ENCODE results near the gene SOCS4.

SOCS4 gene

GRCh38 chr14:55000381-55000780, 26.7 kb upstream of the SOCS4 start:
- no peak overlapping the region for H2AK5ac ChIP-seq (ENCODE audit: low read depth, low read length)
- peaks cover 13 to 91% of the 10 kb centered on the region in 2 donors for H3K36me3 ChIP-seq (replicated peaks in 1 of 2; ENCODE audit: control insufficient read depth in 2 of 2, insufficient read depth in 2 of 2, low read length in 2 of 2)
- no peak overlapping the region for H4K8ac ChIP-seq (ENCODE audit: low read depth, low read length)
- H3K4me2 ChIP-seq (ENCODE audit: insufficient read depth, low read length, poor library complexity, severe bottlenecking), result no peak overlapping the region
- no peak overlapping the region for H3K4me3 ChIP-seq (ENCODE audit: low read length in 2 of 2)
- no peak for DNase-seq (ENCODE audit: low spot score)
- H2BK5ac ChIP-seq (ENCODE audit: low read length), result no peak overlapping the region
- H3K18ac ChIP-seq (ENCODE audit: low read length), result no peak overlapping the region
- H3K9me3 ChIP-seq (replicated peaks in 1 of 2; ENCODE audit: control insufficient read depth in 2 of 2, insufficient read depth in 1 of 2, low read depth in 1 of 2, low read length in 2 of 2), result no peaks in the 10 kb centered on the region
- no peak overlapping the region for H2BK15ac ChIP-seq (ENCODE audit: low read length)
- H3K27me3 ChIP-seq (ENCODE audit: control insufficient read depth in 3 of 3, insufficient read depth in 3 of 3, low read depth in 1 of 3, low read length in 3 of 3), result no peaks in the 10 kb centered on the region
- no peak overlapping the region for H3K14ac ChIP-seq (ENCODE audit: low read length)
- H3K27ac ChIP-seq (replicated peaks; ENCODE audit: low read length), result no peak overlapping the region
- no CpG with 5 or more reads among the region's 3 CpGs for WGBS, 2 donors (ENCODE audit: extremely low coverage in 2 of 2, insufficient read length in 2 of 2, insufficient replicate concordance in 1 of 2)
- H3K4ac ChIP-seq (ENCODE audit: low read length), result no peak overlapping the region
- H2BK120ac ChIP-seq (ENCODE audit: low read depth, low read length), result no peak overlapping the region
- no peaks in the 10 kb centered on the region for H3K4me1 ChIP-seq (ENCODE audit: control insufficient read depth in 2 of 2, insufficient read depth in 1 of 2, low read depth in 1 of 2, low read length in 2 of 2)
- no peak overlapping the region for H2AFZ ChIP-seq (ENCODE audit: low read length)
- H3K23ac ChIP-seq (ENCODE audit: low read depth, low read length, poor library complexity), result no peak overlapping the region
- H4K91ac ChIP-seq (ENCODE audit: low read depth, low read length, poor library complexity), result no peak overlapping the region
- H3K9ac ChIP-seq (ENCODE audit: low read depth, low read length, poor library complexity), result no peak overlapping the region
- H2BK12ac ChIP-seq (ENCODE audit: low read length), result no peak overlapping the region
- H3K79me1 ChIP-seq (ENCODE audit: low read depth, low read length), result no peaks in the 10 kb centered on the region

DNA sequence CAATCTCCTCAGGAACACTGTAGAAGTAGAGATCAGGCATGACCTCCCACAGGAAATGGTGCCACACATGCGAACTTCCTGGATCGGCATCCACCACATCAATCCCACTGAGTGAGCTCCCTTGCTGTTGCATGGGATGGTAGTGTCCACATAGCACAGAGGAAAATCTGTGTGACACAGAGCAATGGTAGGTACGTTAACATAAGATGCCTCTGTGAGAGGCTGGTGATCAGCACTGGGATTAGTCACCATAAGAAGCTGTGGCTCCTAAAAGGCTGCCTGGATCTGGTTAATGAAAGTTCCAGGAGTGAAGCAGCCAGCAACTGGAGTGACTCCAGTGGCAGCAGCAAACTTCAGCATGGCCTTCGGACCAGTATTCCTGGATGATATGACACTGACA, 22.0 kb upstream of the SOCS4 start:
- Histone ChIP-seq H4K8ac (ENCODE audit: low read depth, low read length) (no peak overlapping the region), H3K14ac (ENCODE audit: low read length) (no peak overlapping the region), H3K4me2 (ENCODE audit: insufficient read depth, low read length, poor library complexity, severe bottlenecking) (no peak overlapping the region), H3K9me3 (replicated peaks in 1 of 2; ENCODE audit: control insufficient read depth in 2 of 2, insufficient read depth in 1 of 2, low read depth in 1 of 2, low read length in 2 of 2) (no peaks in the 10 kb centered on the region), H2BK15ac (ENCODE audit: low read length) (no peak overlapping the region), H2AK5ac (ENCODE audit: low read depth, low read length) (no peak overlapping the region), H3K23ac (ENCODE audit: low read depth, low read length, poor library complexity) (no peak overlapping the region), H2BK12ac (ENCODE audit: low read length) (no peak overlapping the region), H3K18ac (ENCODE audit: low read length) (no peak overlapping the region), H3K9ac (ENCODE audit: low read depth, low read length, poor library complexity) (no peak overlapping the region), H2BK120ac (ENCODE audit: low read depth, low read length) (no peak overlapping the region), H3K27me3 (ENCODE audit: control insufficient read depth in 3 of 3, insufficient read depth in 3 of 3, low read depth in 1 of 3, low read length in 3 of 3) (no peaks in the 10 kb centered on the region), H3K79me1 (ENCODE audit: low read depth, low read length) (no peaks in the 10 kb centered on the region), H2BK5ac (ENCODE audit: low read length) (no peak overlapping the region), H3K4ac (ENCODE audit: low read length) (no peak overlapping the region), H3K4me3 (ENCODE audit: low read length in 2 of 2) (no peak overlapping the region), H3K4me1 (ENCODE audit: control insufficient read depth in 2 of 2, insufficient read depth in 1 of 2, low read depth in 1 of 2, low read length in 2 of 2) (no peaks in the 10 kb centered on the region), H2AFZ (ENCODE audit: low read length) (no peak overlapping the region), H3K27ac (replicated peaks; ENCODE audit: low read length) (no peak overlapping the region), H3K36me3 (replicated peaks in 1 of 2; ENCODE audit: control insufficient read depth in 2 of 2, insufficient read depth in 2 of 2, low read length in 2 of 2) (peaks cover 13 to 97% of the 10 kb centered on the region in 2 donors), H4K91ac (ENCODE audit: low read depth, low read length, poor library complexity) (no peak overlapping the region)
- no peak for DNase-seq (ENCODE audit: low spot score)
- WGBS, 2 donors (ENCODE audit: extremely low coverage in 2 of 2, insufficient read length in 2 of 2, insufficient replicate concordance in 1 of 2), result no CpG with 5 or more reads among the region's 4 CpGs

DNA sequence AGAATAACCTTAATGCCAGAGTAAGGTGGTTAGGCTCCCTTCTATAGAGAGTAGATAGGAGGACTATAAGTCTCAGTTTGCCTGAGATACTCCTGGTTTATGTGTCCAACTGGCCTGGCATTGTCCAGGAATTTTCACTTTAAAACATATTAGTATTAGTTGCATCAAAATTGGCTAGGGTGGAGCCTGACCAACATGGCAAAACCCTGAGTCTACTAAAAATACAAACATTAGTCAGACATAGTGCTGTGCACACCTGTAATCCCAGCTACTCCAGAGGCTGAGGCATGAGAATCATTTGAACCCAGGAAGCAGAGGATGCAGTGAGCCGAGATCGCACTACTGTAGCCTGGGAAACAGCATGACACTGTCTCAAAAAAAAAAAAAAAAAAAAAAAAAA, 12.0 kb upstream of the SOCS4 start:
- Histone ChIP-seq H2BK12ac (ENCODE audit: low read length) (no peak overlapping the region), H2BK15ac (ENCODE audit: low read length) (no peak overlapping the region), H2AK5ac (ENCODE audit: low read depth, low read length) (no peak overlapping the region), H2BK5ac (ENCODE audit: low read length) (no peak overlapping the region), H3K23ac (ENCODE audit: low read depth, low read length, poor library complexity) (no peak overlapping the region), H3K18ac (ENCODE audit: low read length) (no peak overlapping the region), H3K14ac (ENCODE audit: low read length) (no peak overlapping the region), H4K91ac (ENCODE audit: low read depth, low read length, poor library complexity) (no peak overlapping the region), H3K9me3 (replicated peaks in 1 of 2; ENCODE audit: control insufficient read depth in 2 of 2, insufficient read depth in 1 of 2, low read depth in 1 of 2, low read length in 2 of 2) (peaks cover 2 to 3% of the 10 kb centered on the region in 2 donors), H3K4me1 (ENCODE audit: control insufficient read depth in 2 of 2, insufficient read depth in 1 of 2, low read depth in 1 of 2, low read length in 2 of 2) (no peaks in the 10 kb centered on the region), H3K4me3 (ENCODE audit: low read length in 2 of 2) (no peak overlapping the region), H3K27ac (replicated peaks; ENCODE audit: low read length) (no peak overlapping the region), H4K8ac (ENCODE audit: low read depth, low read length) (no peak overlapping the region), H3K36me3 (replicated peaks in 1 of 2; ENCODE audit: control insufficient read depth in 2 of 2, insufficient read depth in 2 of 2, low read length in 2 of 2) (peaks cover 12 to 99% of the 10 kb centered on the region in 2 donors), H3K9ac (ENCODE audit: low read depth, low read length, poor library complexity) (no peak overlapping the region), H2AFZ (ENCODE audit: low read length) (no peak overlapping the region), H3K79me1 (ENCODE audit: low read depth, low read length) (peaks cover 3% of the 10 kb centered on the region), H3K4me2 (ENCODE audit: insufficient read depth, low read length, poor library complexity, severe bottlenecking) (no peak overlapping the region), H3K27me3 (ENCODE audit: control insufficient read depth in 3 of 3, insufficient read depth in 3 of 3, low read depth in 1 of 3, low read length in 3 of 3) (no peaks in the 10 kb centered on the region), H3K4ac (ENCODE audit: low read length) (no peak overlapping the region), H2BK120ac (ENCODE audit: low read depth, low read length) (no peak overlapping the region)
- no CpG with 5 or more reads among the region's 2 CpGs for WGBS, 2 donors (ENCODE audit: extremely low coverage in 2 of 2, insufficient read length in 2 of 2, insufficient replicate concordance in 1 of 2)
- no peak for DNase-seq (ENCODE audit: low spot score)

- Histone ChIP-seq H3K14ac (ENCODE audit: low read length) (no peak overlapping the region), H3K23ac (ENCODE audit: low read depth, low read length, poor library complexity) (no peak overlapping the region), H3K4me1 (ENCODE audit: control insufficient read depth in 2 of 2, insufficient read depth in 1 of 2, low read depth in 1 of 2, low read length in 2 of 2) (no peaks in the 10 kb centered on the region), H3K27me3 (ENCODE audit: control insufficient read depth in 3 of 3, insufficient read depth in 3 of 3, low read depth in 1 of 3, low read length in 3 of 3) (no peaks in the 10 kb centered on the region), H4K8ac (ENCODE audit: low read depth, low read length) (no peak overlapping the region), H2BK15ac (ENCODE audit: low read length) (no peak overlapping the region), H3K79me1 (ENCODE audit: low read depth, low read length) (peaks cover 3% of the 10 kb centered on the region), H3K4me3 (ENCODE audit: low read length in 2 of 2) (no peak overlapping the region), H2AFZ (ENCODE audit: low read length) (no peak overlapping the region), H2BK12ac (ENCODE audit: low read length) (no peak overlapping the region), H3K4me2 (ENCODE audit: insufficient read depth, low read length, poor library complexity, severe bottlenecking) (no peak overlapping the region), H3K27ac (replicated peaks; ENCODE audit: low read length) (no peak overlapping the region), H3K9ac (ENCODE audit: low read depth, low read length, poor library complexity) (no peak overlapping the region), H3K36me3 (replicated peaks in 1 of 2; ENCODE audit: control insufficient read depth in 2 of 2, insufficient read depth in 2 of 2, low read length in 2 of 2) (peaks cover 2 to 92% of the 10 kb centered on the region in 2 donors), H3K9me3 (replicated peaks in 1 of 2; ENCODE audit: control insufficient read depth in 2 of 2, insufficient read depth in 1 of 2, low read depth in 1 of 2, low read length in 2 of 2) (no peaks in the 10 kb centered on the region), H2BK5ac (ENCODE audit: low read length) (no peak overlapping the region), H3K18ac (ENCODE audit: low read length) (no peak overlapping the region), H4K91ac (ENCODE audit: low read depth, low read length, poor library complexity) (no peak overlapping the region), H3K4ac (ENCODE audit: low read length) (no peak overlapping the region), H2BK120ac (ENCODE audit: low read depth, low read length) (no peak overlapping the region), H2AK5ac (ENCODE audit: low read depth, low read length) (no peak overlapping the region)
- WGBS, 2 donors (ENCODE audit: extremely low coverage in 2 of 2, insufficient read length in 2 of 2, insufficient replicate concordance in 1 of 2), result no CpG with 5 or more reads among the region's 2 CpGs
- DNase-seq (ENCODE audit: low spot score), result no peak
These were observed 7.0 kb upstream of the SOCS4 start for GRCh38 chr14:55019968-55020554.
